Stimulated activated CD4-positive, alpha-beta T cell treated with anti-CD3 and anti-CD28 coated beads, Interleukin-2, amount 100 ng/mL, for 48 hours (primary cell): Measurements from ENCODE around the gene TCHP.
A peak's percentile ranks its signal among the peaks of the same experiment; 100 is the strongest.
"Not testable (repeated sequence)": the region's sequence is repeated elsewhere in the genome, so short reads cannot be mapped to it uniquely, and the experiment has no call there.

Experiments used
- DNase-seq, 2 donors: peaks; one replicate each; pipeline ENCODE4 v3.0.0-alpha.2; 2020

The TCHP gene

GRCh38 chr12:109899783-109900751 is at the start of gene TCHP:
TSS of gene TCHP (plus strand) at chr12:109900274. CDS start at chr12:109903027, 2,753 bp downstream.
- peak; percentile 63 to 64 for DNase-seq

GRCh38 chr12:109850518-109850917 is 49.6 kb upstream of the TCHP start:
- not testable (repeated sequence) for DNase-seq

- DNase-seq: no peak
Measured at GRCh38 chr12:109855377-109855776, 44.7 kb upstream of the TCHP start.

GRCh38 chr12:109857715-109858114 is 42.4 kb upstream of the TCHP start:
- no peak for DNase-seq

GRCh38 chr12:109858764-109859163 is 41.3 kb upstream of the TCHP start:
- no peak for DNase-seq

GRCh38 chr12:109860977-109861376 is 39.1 kb upstream of the TCHP start:
- DNase-seq: no peak

- no peak for DNase-seq
Measured at GRCh38 chr12:109861689-109862314, 38.3 kb upstream of the TCHP start.

- DNase-seq: not testable (repeated sequence)
Measured at GRCh38 chr12:109862491-109862890, 37.6 kb upstream of the TCHP start.

GRCh38 chr12:109863847-109864712 is 36.0 kb upstream of the TCHP start:
- no peak for DNase-seq

- no peak for DNase-seq
Measured at GRCh38 chr12:109864916-109865315, 35.2 kb upstream of the TCHP start.

- no peak for DNase-seq
Measured at GRCh38 chr12:109868182-109869051, 31.7 kb upstream of the TCHP start.

GRCh38 chr12:109870648-109871047 is 29.4 kb upstream of the TCHP start:
- DNase-seq: no peak

- no peak for DNase-seq
Measured at GRCh38 chr12:109871668-109872314, 28.3 kb upstream of the TCHP start.

- DNase-seq: no peak
Measured at GRCh38 chr12:109873653-109874052, 26.4 kb upstream of the TCHP start.

GRCh38 chr12:109875572-109876131 is 24.4 kb upstream of the TCHP start:
- no peak for DNase-seq

GRCh38 chr12:109876406-109876805 is 23.7 kb upstream of the TCHP start:
- no peak for DNase-seq

GRCh38 chr12:109877504-109878246 is 22.4 kb upstream of the TCHP start:
- DNase-seq: no peak

GRCh38 chr12:109878247-109878625 is 21.8 kb upstream of the TCHP start:
- DNase-seq: no peak

GRCh38 chr12:109878749-109879148 is 21.3 kb upstream of the TCHP start:
- DNase-seq: no peak

GRCh38 chr12:109879351-109880042 is 20.6 kb upstream of the TCHP start:
- DNase-seq: no peak
